ENCODE data around the gene HOXC9. TPM values are rescaled to one million over a fixed set of nuclear protein-coding genes. Genes with fewer than 3 reads are reported as not detected.

Gene HOXC9
- total and polyA plus RNA-seq, 2 of the 8 experiments (the other 6 are each of a cell fraction or from before 2014, with no cell fraction given) = not detected

GRCh38 chr12:53994009-53994263, 6.0 kb upstream of the HOXC9 start (continued):
- TF ChIP-seq YY1 (IDR thresholded peaks at IDR 0.05; ENCODE audit: low read depth, low read length) = no peak
- TF ChIP-seq CBX5 (IDR thresholded peaks at IDR 0.05; ENCODE audit: low read depth, low read length) = no peak
- no peak for TF ChIP-seq HDAC2 (IDR thresholded peaks at IDR 0.05; ENCODE audit: borderline replicate concordance in 1 of 2, low read depth in 2 of 2, low read length in 2 of 2)
- TF ChIP-seq TEAD4 (IDR thresholded peaks at IDR 0.05; ENCODE audit: low read depth, low read length) = no peak
- TF ChIP-seq POLR2AphosphoS5 (IDR thresholded peaks at IDR 0.05; ENCODE audit: low read depth, low read length) = no peak
- TF ChIP-seq GABPA (IDR thresholded peaks at IDR 0.05; ENCODE audit: borderline replicate concordance, insufficient read depth, low read length) = no peak
- no peak for TF ChIP-seq KDM5A (IDR thresholded peaks at IDR 0.05; ENCODE audit: low read length)
- TF ChIP-seq SIX5 (IDR thresholded peaks at IDR 0.05; ENCODE audit: low read depth, low read length) = no peak
